Duodenal mucosa (tissue), 2 donors: Measurements from ENCODE around the gene CHPF2.

Experiments used
- H3K27ac ChIP-seq: one replicate; pipeline ENCODE4 v1.7.0; 2013; ENCODE audit warnings: low read depth, low read length
- H3K27me3 ChIP-seq, 2 donors: one replicate each; pipeline ENCODE4 v1.7.0; 2013; ENCODE audit warnings: low read length in 2 of 2, control low read depth in 1 of 2; ENCODE audit not compliant: insufficient read depth in 2 of 2, control insufficient read depth in 1 of 2
- H3K36me3 ChIP-seq, 2 donors: one replicate each; pipeline ENCODE4 v1.7.0; 2013; ENCODE audit warnings: low read length in 2 of 2, control low read depth in 1 of 2; ENCODE audit not compliant: insufficient read depth in 2 of 2, control insufficient read depth in 1 of 2
- H3K4me1 ChIP-seq, 2 donors: one replicate each; pipeline ENCODE4 v1.7.0; 2013; ENCODE audit warnings: low read length in 2 of 2, control low read depth in 1 of 2; ENCODE audit not compliant: insufficient read depth in 2 of 2, control insufficient read depth in 1 of 2
- H3K4me3 ChIP-seq, 2 donors: one replicate each; pipeline ENCODE4 v1.7.0; 2013; ENCODE audit warnings: low read length in 2 of 2, low read depth in 1 of 2
- H3K9ac ChIP-seq, 2 donors: one replicate each; pipeline ENCODE4 v1.7.0; 2013; ENCODE audit warnings: low read length in 2 of 2, low read depth in 1 of 2
- H3K9me3 ChIP-seq, 2 donors: one replicate each; pipeline ENCODE4 v1.7.0; 2013; ENCODE audit warnings: low read length in 2 of 2, control low read depth in 1 of 2; ENCODE audit not compliant: control insufficient read depth in 1 of 2

Gene CHPF2

GRCh38 chr7:151246102-151246850, 14.0 kb downstream of the CHPF2 start:
- Histone ChIP-seq H3K4me3 (no peak overlapping the region), H3K4me1 (peaks cover 33 to 47% of the 10 kb centered on the region in 2 donors), H3K27ac (no peak overlapping the region), H3K9me3 (no peaks in the 10 kb centered on the region), H3K36me3 (no peaks in the 10 kb centered on the region), H3K9ac (no peak overlapping the region), H3K27me3 (peaks cover 40 to 57% of the 10 kb centered on the region in 2 donors)

- H3K9me3 ChIP-seq = no peaks in the 10 kb centered on the region
- no peak overlapping the region for H3K9ac ChIP-seq
- peaks cover 43 to 60% of the 10 kb centered on the region in 2 donors for H3K27me3 ChIP-seq
- no peak overlapping the region for H3K27ac ChIP-seq
- H3K4me3 ChIP-seq = no peak overlapping the region
- H3K36me3 ChIP-seq = no peaks in the 10 kb centered on the region
- peaks cover 33 to 47% of the 10 kb centered on the region in 2 donors for H3K4me1 ChIP-seq
These were observed 14.7 kb downstream of the CHPF2 start for GRCh38 chr7:151246851-151247580.

GRCh38 chr7:151247611-151248345, 15.5 kb downstream of the CHPF2 start:
- H3K27ac ChIP-seq = peak overlapping the region; percentile 50
- H3K4me1 ChIP-seq = peaks cover 33 to 47% of the 10 kb centered on the region in 2 donors
- no peaks in the 10 kb centered on the region for H3K9me3 ChIP-seq
- H3K9ac ChIP-seq = peak overlapping the region in 1 of 2 donors; percentile 33
- H3K27me3 ChIP-seq = peaks cover 51 to 67% of the 10 kb centered on the region in 2 donors
- H3K4me3 ChIP-seq = peak overlapping the region; percentile 50 to 65
- no peaks in the 10 kb centered on the region for H3K36me3 ChIP-seq

- Histone ChIP-seq H3K9me3 (no peaks in the 10 kb centered on the region), H3K4me3 (peak within 1 kb of the TSS; percentile 50 to 65), H3K36me3 (no peaks in the 10 kb centered on the region), H3K9ac (peak within 1 kb of the TSS; percentile 32 to 33), H3K27ac (peak within 1 kb of the TSS; percentile 56), H3K4me1 (peaks cover 28 to 42% of the 10 kb centered on the region in 2 donors), H3K27me3 (peaks cover 57 to 72% of the 10 kb centered on the region in 2 donors)
These were observed 16.2 kb downstream of the CHPF2 start, which contains the start of gene SMARCD3 for GRCh38 chr7:151248346-151249033. Gene SMARCD3 (minus strand): TSS chr7:151248694. CDS start chr7:151248562, 132 bp downstream.

GRCh38 chr7:151249034-151249731, 16.9 kb downstream of the CHPF2 start:
- Histone ChIP-seq H3K9me3 (no peaks in the 10 kb centered on the region), H3K27me3 (peaks cover 61 to 72% of the 10 kb centered on the region in 2 donors), H3K4me3 (peak overlapping the region; percentile 40 to 59), H3K4me1 (peaks cover 21 to 35% of the 10 kb centered on the region in 2 donors), H3K9ac (peak overlapping the region; percentile 32 to 33), H3K27ac (peak overlapping the region; percentile 56), H3K36me3 (no peaks in the 10 kb centered on the region)

- peak overlapping the region in 1 of 2 donors; percentile 33 for H3K9ac ChIP-seq
- H3K9me3 ChIP-seq = no peaks in the 10 kb centered on the region
- H3K36me3 ChIP-seq = no peaks in the 10 kb centered on the region
- no peak overlapping the region for H3K4me3 ChIP-seq
- H3K27me3 ChIP-seq = peaks cover 64 to 70% of the 10 kb centered on the region in 2 donors
- peaks cover 16 to 32% of the 10 kb centered on the region in 2 donors for H3K4me1 ChIP-seq
- H3K27ac ChIP-seq = no peak overlapping the region
These were observed 17.4 kb downstream of the CHPF2 start for GRCh38 chr7:151249732-151250072.

- H3K9me3 ChIP-seq = no peaks in the 10 kb centered on the region
- no peaks in the 10 kb centered on the region for H3K36me3 ChIP-seq
- peak overlapping the region in 1 of 2 donors; percentile 36 for H3K4me3 ChIP-seq
- H3K4me1 ChIP-seq = peaks cover 10 to 27% of the 10 kb centered on the region in 2 donors
- no peak overlapping the region for H3K27ac ChIP-seq
- H3K9ac ChIP-seq = peak overlapping the region in 1 of 2 donors; percentile 39
- H3K27me3 ChIP-seq = peaks cover 63 to 70% of the 10 kb centered on the region in 2 donors
These were observed 18.2 kb downstream of the CHPF2 start for GRCh38 chr7:151250181-151251132.

- H3K9me3 ChIP-seq = no peaks in the 10 kb centered on the region
- peak overlapping the region; percentile 42 for H3K27ac ChIP-seq
- H3K9ac ChIP-seq = peak overlapping the region; percentile 39 to 54
- peaks cover 59 to 64% of the 10 kb centered on the region in 2 donors for H3K27me3 ChIP-seq
- H3K4me3 ChIP-seq = peak overlapping the region; percentile 36 to 47
- peaks cover 10 to 27% of the 10 kb centered on the region in 2 donors for H3K4me1 ChIP-seq
- H3K36me3 ChIP-seq = no peaks in the 10 kb centered on the region
These were observed 19.0 kb downstream of the CHPF2 start for GRCh38 chr7:151251328-151251688.
